Stomach (tissue), 9 donors: ENCODE data around the gene INSL3. TPM values are rescaled to one million over a fixed set of nuclear protein-coding genes. Genes with fewer than 3 reads are reported as not detected.

Source experiments
- DNase-seq, 2 donors: peaks; one replicate each; pipeline versions ENCODE4 v3.0.0 to v3.0.0-alpha.2; 2013 to 2019
- H3K27ac ChIP-seq, 5 donors: fragments of 200-600 bp in 4 of 5; sonication (generic) in 4 of 5; one replicate each; pipeline ENCODE4 v1.5.1; 2013 to 2019; ENCODE audit warnings: mild to moderate bottlenecking in 1 of 5, moderate library complexity in 1 of 5
- H3K27me3 ChIP-seq, 3 donors: fragments of 200-600 bp; sonication (generic); one replicate each; pipeline ENCODE4 v1.5.1; 2017 to 2019; ENCODE audit warnings: mixed run types in 1 of 3
- H3K36me3 ChIP-seq, 4 donors: fragments of 200-600 bp; sonication (generic); 1 replicate in 3 of 4; 2 replicates in 1 of 4; pipeline ENCODE4 v1.5.1; 2016 to 2019
- H3K4me1 ChIP-seq, 4 donors: fragments of 200-600 bp; sonication (generic); one replicate each; pipeline ENCODE4 v1.5.1; 2016 to 2019
- H3K4me3 ChIP-seq, 4 donors: fragments of 200-600 bp; sonication (generic) in 3 of 4; one replicate each; pipeline ENCODE4 v1.5.1; 2016 to 2019; ENCODE audit warnings: mild to moderate bottlenecking in 1 of 4
- H3K9me3 ChIP-seq, 4 donors: fragments of 200-600 bp; sonication (generic); one replicate each; pipeline ENCODE4 v1.5.1; 2016 to 2019
- CTCF ChIP-seq, 7 experiments: fragments of 450-650 bp in 4 of 7; fragments of 200-600 bp in 3 of 7; sonication (generic) in 3 of 7; IDR thresholded peaks; one replicate each; pipeline ENCODE4 v1.5.1; 2016 to 2019; ENCODE audit warnings: antibody characterized with exemption in 7 of 7, control low read depth in 2 of 7, mild to moderate bottlenecking in 1 of 7
- EP300 ChIP-seq: sonication (generic); formaldehyde crosslinking; IDR thresholded peaks from one replicate; pipeline ENCODE4 v1.6.1; 2017; ENCODE audit warnings: antibody characterized with exemption
- POLR2A ChIP-seq, 4 donors: fragments of 450-650 bp; IDR thresholded peaks; one replicate each; pipeline ENCODE4 v1.6.1; 2016; ENCODE audit warnings: antibody characterized with exemption in 4 of 4, control low read depth in 2 of 4, mild to moderate bottlenecking in 1 of 4, moderate library complexity in 1 of 4
- POLR2AphosphoS5 ChIP-seq, 3 donors: sonication (generic); formaldehyde crosslinking; IDR thresholded peaks; one replicate each; pipeline ENCODE4 v1.6.1; 2016; ENCODE audit warnings: antibody characterized with exemption in 3 of 3
- WGBS, 5 donors: extraction: QIAGEN DNeasy Blood & Tissue Kit in 3 of 5; methylation state at CpG; one replicate each; pipeline versions ENCODE4 v1.1.5 to v1.1.7; 2013 to 2018; 5-methylcytosine and 5-hydroxymethylcytosine counted together
- intact Hi-C: fragments of 100-400 bp; cut with DNase I; formaldehyde crosslinking; loops from one replicate; pipeline ENCODE4 v1.15.1; 2023; ENCODE audit warnings: low total_unique reads
- polyA plus RNA-seq, 3 donors: library from polyadenylated mRNA; stranded (reverse); fragments of 200-250 nt; gene quantifications; one replicate each; pipeline ENCODE4 v1.2.3, GENCODE V29; 2013
- total RNA-seq, 5 donors: library from RNA; depleted of rRNA; stranded (reverse); fragments of >200 nt; gene quantifications; one replicate each; pipeline versions ENCODE4 v1.1.0 to v1.2.3, GENCODE V29; 2014 to 2016
- donor health status: healthy with polysubstance abuse.
- donor health status: Bipolar disorder and iron deficiency.
- donor health status: healthy.

Gene INSL3
- total and polyA plus RNA-seq, 8 donors = 0.23 TPM; not detected in 7

- peaks cover 21 to 44% (median 24%) of the 10 kb centered on the region in 4 donors for H3K4me1 ChIP-seq
- H3K27me3 ChIP-seq = peaks cover 8 to 77% (median 13%) of the 10 kb centered on the region in 3 donors
- intact Hi-C loops = no loop called here
- H3K36me3 ChIP-seq = peaks cover 0 to 2% (median 0%) of the 10 kb centered on the region in 4 donors
- peak overlapping the region; percentile 42 to 59 (median 48) for H3K4me3 ChIP-seq
- 22 to 43% (median 23%) methylated on average over 6 of the region's 6 CpGs for WGBS, 5 donors
- TF ChIP-seq POLR2A (IDR thresholded peaks at IDR 0.05) (no peak), POLR2AphosphoS5 (IDR thresholded peaks at IDR 0.05) (peak in 2 of 3 donors; percentile 86)
- H3K27ac ChIP-seq = peak overlapping the region; percentile 72 to 95 (median 87)
- DNase-seq = peak; percentile 77 to 89
- H3K9me3 ChIP-seq = no peaks in the 10 kb centered on the region
These were observed 25.1 kb downstream of the INSL3 start for GRCh38 chr19:17796013-17796837.

GRCh38 chr19:17795495-17795856, 25.8 kb downstream of the INSL3 start:
- DNase-seq = peak in 1 of 2 donors; percentile 43
- intact Hi-C loops = no loop called here
- H3K27ac ChIP-seq = peak overlapping the region; percentile 72 to 95 (median 87)
- WGBS, 5 donors = 14 to 28% (median 20%) methylated on average over 10 to 14 of the region's 14 CpGs
- H3K36me3 ChIP-seq = no peaks in the 10 kb centered on the region
- peaks cover 25 to 44% (median 28%) of the 10 kb centered on the region in 4 donors for H3K4me1 ChIP-seq
- no peaks in the 10 kb centered on the region for H3K9me3 ChIP-seq
- TF ChIP-seq POLR2AphosphoS5 (IDR thresholded peaks at IDR 0.05) = no peak
- TF ChIP-seq CTCF (IDR thresholded peaks at IDR 0.05) = no peak
- TF ChIP-seq POLR2A (IDR thresholded peaks at IDR 0.05) = no peak
- no peak for TF ChIP-seq EP300
- peaks cover 8 to 74% (median 13%) of the 10 kb centered on the region in 3 donors for H3K27me3 ChIP-seq
- H3K4me3 ChIP-seq = peak overlapping the region; percentile 42 to 59 (median 48)

GRCh38 chr19:17794731-17795494, 26.4 kb downstream of the INSL3 start, which contains the start of gene B3GNT3:
Gene B3GNT3, plus strand, starts transcription at chr19:17795138. Its CDS starts 12,670 bp downstream, at chr19:17807808.
- H3K9me3 ChIP-seq = no peaks in the 10 kb centered on the region
- peaks cover 8 to 68% (median 13%) of the 10 kb centered on the region in 3 donors for H3K27me3 ChIP-seq
- H3K4me3 ChIP-seq = peak within 1 kb of the TSS; percentile 42 to 59 (median 48)
- peaks cover 28 to 44% (median 29%) of the 10 kb centered on the region in 4 donors for H3K4me1 ChIP-seq
- peak in 2 of 3 donors; percentile 77 to 82 for TF ChIP-seq POLR2AphosphoS5 (IDR thresholded peaks at IDR 0.05)
- TF ChIP-seq CTCF (IDR thresholded peaks at IDR 0.05) = no peak
- no peak for TF ChIP-seq EP300
- peak in 2 of 4 donors; percentile 56 to 86 for TF ChIP-seq POLR2A (IDR thresholded peaks at IDR 0.05)
- DNase-seq = peak; percentile 95 to 97
- 3 to 6% (median 4%) methylated on average over 45 to 50 of the region's 50 CpGs for WGBS, 5 donors
- intact Hi-C loops = no loop called here
- H3K36me3 ChIP-seq = no peaks in the 10 kb centered on the region
- H3K27ac ChIP-seq = peak within 1 kb of the TSS; percentile 72 to 95 (median 87)

GRCh38 chr19:17794412-17794730, 26.9 kb downstream of the INSL3 start:
- Histone ChIP-seq H3K27me3 (peaks cover 8 to 63% (median 13%) of the 10 kb centered on the region in 3 donors), H3K4me3 (peak overlapping the region; percentile 42 to 59 (median 48)), H3K27ac (peak overlapping the region; percentile 72 to 95 (median 87)), H3K4me1 (peaks cover 28 to 44% (median 32%) of the 10 kb centered on the region in 4 donors), H3K36me3 (no peaks in the 10 kb centered on the region), H3K9me3 (no peaks in the 10 kb centered on the region)
- intact Hi-C loops = no loop called here
- no peak for TF ChIP-seq POLR2A (IDR thresholded peaks at IDR 0.05)
- TF ChIP-seq EP300 = no peak
- TF ChIP-seq POLR2AphosphoS5 (IDR thresholded peaks at IDR 0.05) = no peak
- TF ChIP-seq CTCF (IDR thresholded peaks at IDR 0.05) = no peak
- 19 to 57% (median 31%) methylated on average over 9 of the region's 9 CpGs for WGBS, 5 donors
- DNase-seq = no peak
